ENCODE measurements around the gene MED13. TPM values are rescaled to one million over a fixed set of nuclear protein-coding genes. Genes with fewer than 3 reads are reported as not detected.

The MED13 gene
- total RNA-seq, 4 donors from 2014 or later, result 58.8 to 129 (median 75.9) TPM

- H3K27ac ChIP-seq, result no peak overlapping the region
- DNase-seq (ENCODE audit: low spot score in 2 of 2), result no peak
- no peaks in the 10 kb centered on the region for H3K9me3 ChIP-seq
- no peak for TF ChIP-seq POLR2AphosphoS5 (IDR thresholded peaks at IDR 0.05)
- TF ChIP-seq CTCF (IDR thresholded peaks at IDR 0.05), result no peak
- no peak for TF ChIP-seq POLR2A (IDR thresholded peaks at IDR 0.05)
- TF ChIP-seq EP300 (IDR thresholded peaks at IDR 0.05), result no peak
- peaks cover 5% of the 10 kb centered on the region for H3K4me1 ChIP-seq
- H3K4me3 ChIP-seq, result no peak overlapping the region
- H3K36me3 ChIP-seq, result peaks cover 57% of the 10 kb centered on the region
- H3K27me3 ChIP-seq, result no peaks in the 10 kb centered on the region
- 96% methylated on average over 4 of the region's 4 CpGs for WGBS
These were observed 20.0 kb downstream of the MED13 start for GRCh38 chr17:62045109-62045508.

GRCh38 chr17:62043602-62044001, 21.5 kb downstream of the MED13 start:
- Histone ChIP-seq H3K27ac (no peak overlapping the region), H3K27me3 (no peaks in the 10 kb centered on the region), H3K4me1 (peaks cover 5% of the 10 kb centered on the region), H3K4me3 (no peak overlapping the region), H3K9me3 (no peaks in the 10 kb centered on the region), H3K36me3 (peaks cover 43% of the 10 kb centered on the region)
- DNase-seq (ENCODE audit: low spot score in 2 of 2), result no peak
- no peak for TF ChIP-seq POLR2A (IDR thresholded peaks at IDR 0.05)
- TF ChIP-seq CTCF (IDR thresholded peaks at IDR 0.05), result no peak
- TF ChIP-seq POLR2AphosphoS5 (IDR thresholded peaks at IDR 0.05), result no peak
- TF ChIP-seq EP300 (IDR thresholded peaks at IDR 0.05), result no peak

GRCh38 chr17:62043140-62043539, 21.9 kb downstream of the MED13 start:
- WGBS, result 88% methylated on average over 2 of the region's 2 CpGs

DNA sequence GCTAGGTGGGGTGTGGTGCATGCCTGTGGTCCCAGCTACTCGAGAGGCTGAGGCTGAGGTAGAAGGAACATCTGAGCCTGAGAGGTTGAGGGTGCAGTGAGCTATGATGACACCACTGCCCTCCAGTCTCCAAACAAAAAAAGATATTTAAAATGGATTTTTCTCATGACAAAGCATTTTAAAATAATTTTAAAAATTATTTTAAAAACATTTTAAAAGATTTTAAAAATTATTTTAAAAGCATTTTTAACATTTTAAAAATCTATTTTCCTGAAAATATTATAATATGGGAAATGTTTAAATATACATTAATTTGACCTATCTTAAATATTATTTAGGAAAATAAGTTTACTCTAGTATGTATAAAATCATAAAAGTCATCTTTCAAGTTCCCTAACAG, 26.8 kb downstream of the MED13 start:
- no peak for DNase-seq (ENCODE audit: low spot score in 2 of 2)
- TF ChIP-seq POLR2AphosphoS5 (IDR thresholded peaks at IDR 0.05) (no peak), POLR2A (IDR thresholded peaks at IDR 0.05) (no peak)
- H3K36me3 ChIP-seq, result peaks cover 26% of the 10 kb centered on the region
- no peaks in the 10 kb centered on the region for H3K4me1 ChIP-seq
- 79% methylated on average over 1 of the region's 1 CpG for WGBS
- no peaks in the 10 kb centered on the region for H3K9me3 ChIP-seq
- H3K27ac ChIP-seq, result no peak overlapping the region
- no peaks in the 10 kb centered on the region for H3K27me3 ChIP-seq
- H3K4me3 ChIP-seq, result no peak overlapping the region

More at GRCh38 chr17:62043140-62043539, 21.9 kb downstream of the MED13 start:
- Histone ChIP-seq H3K36me3 (peaks cover 40% of the 10 kb centered on the region), H3K27ac (no peak overlapping the region), H3K9me3 (no peaks in the 10 kb centered on the region), H3K4me1 (peaks cover 5% of the 10 kb centered on the region), H3K27me3 (no peaks in the 10 kb centered on the region), H3K4me3 (no peak overlapping the region)
- TF ChIP-seq POLR2A (IDR thresholded peaks at IDR 0.05) (no peak), CTCF (IDR thresholded peaks at IDR 0.05) (no peak), POLR2AphosphoS5 (IDR thresholded peaks at IDR 0.05) (no peak), EP300 (IDR thresholded peaks at IDR 0.05) (no peak)
- DNase-seq (ENCODE audit: low spot score in 2 of 2), result no peak

GRCh38 chr17:62033317-62033716, 31.8 kb downstream of the MED13 start:
- Histone ChIP-seq H3K4me3 (no peak overlapping the region), H3K27me3 (no peaks in the 10 kb centered on the region), H3K27ac (no peak overlapping the region), H3K9me3 (no peaks in the 10 kb centered on the region), H3K36me3 (peaks cover 54% of the 10 kb centered on the region), H3K4me1 (no peaks in the 10 kb centered on the region)
- no peak for DNase-seq (ENCODE audit: low spot score in 2 of 2)
- TF ChIP-seq EP300 (IDR thresholded peaks at IDR 0.05) (no peak), POLR2AphosphoS5 (IDR thresholded peaks at IDR 0.05) (no peak), CTCF (IDR thresholded peaks at IDR 0.05) (no peak), POLR2A (IDR thresholded peaks at IDR 0.05) (no peak)

DNA sequence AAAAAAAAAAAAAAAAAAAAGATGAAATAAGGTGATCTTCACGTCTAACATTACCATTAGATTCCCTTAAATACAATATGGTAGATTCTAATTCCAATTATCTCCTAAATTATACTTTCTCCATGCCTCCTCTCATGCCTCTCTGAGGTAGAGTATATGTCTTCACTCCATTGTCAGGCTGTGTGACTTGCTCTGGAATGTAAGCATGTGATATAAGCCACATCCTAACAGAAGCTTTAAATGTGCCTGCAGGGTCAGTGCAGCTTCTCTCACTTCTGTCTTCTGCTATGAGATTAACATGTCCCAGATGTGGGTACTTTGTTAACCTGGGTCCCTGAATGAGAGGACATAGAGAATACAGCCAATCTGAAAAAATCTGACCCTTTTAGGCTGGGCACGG, 32.6 kb downstream of the MED13 start:
- TF ChIP-seq POLR2A (IDR thresholded peaks at IDR 0.05), result no peak
- no peak for TF ChIP-seq EP300 (IDR thresholded peaks at IDR 0.05)
- no peak for TF ChIP-seq CTCF (IDR thresholded peaks at IDR 0.05)
- TF ChIP-seq POLR2AphosphoS5 (IDR thresholded peaks at IDR 0.05), result no peak
- H3K27ac ChIP-seq, result no peak overlapping the region
- H3K9me3 ChIP-seq, result no peaks in the 10 kb centered on the region
- H3K4me1 ChIP-seq, result no peaks in the 10 kb centered on the region
- peaks cover 61% of the 10 kb centered on the region for H3K36me3 ChIP-seq
- no peak for DNase-seq (ENCODE audit: low spot score in 2 of 2)
- 93% methylated on average over 2 of the region's 2 CpGs for WGBS
- no peaks in the 10 kb centered on the region for H3K27me3 ChIP-seq
- H3K4me3 ChIP-seq, result no peak overlapping the region
